H1 (cell line): Measurements from ENCODE around the gene TPBG. TPM values are rescaled to one million over a fixed set of nuclear protein-coding genes. Genes with fewer than 3 reads are reported as not detected.

Experiments
- CTCF ChIA-PET: fragments of 300-600 bp; sonication (Branson Sonifier 250); formaldehyde crosslinking; loops from one replicate; lab custom pipeline; 2021; ENCODE audit not compliant: partially characterized antibody; lab: Charles Lee
- POLR2A ChIA-PET: fragments of 300-600 bp; sonication (Branson Sonifier 250); formaldehyde crosslinking; loops from one replicate; lab custom pipeline; 2021; ENCODE audit warnings: inconsistent platforms; ENCODE audit not compliant: partially characterized antibody; lab: Charles Lee
- DNase-seq, 2 experiments: peaks; one replicate each; pipeline versions ENCODE4 v3.0.0 to v3.0.0-alpha.2; 2010 to 2022; ENCODE audit warnings: low spot score in 2 of 2, low read depth in 1 of 2, mixed read lengths in 1 of 2
- FAIRE-seq: peaks from 2 replicates; lab custom pipeline; 2011; peaks lifted over from hg19 to GRCh38; lab: Jason Lieb, UNC
- H2AFZ ChIP-seq: 2 replicates; pipeline ENCODE4 v1.8.1; 2012; ENCODE audit warnings: low read length, inconsistent platforms
- H2AK5ac ChIP-seq: 2 replicates; pipeline ENCODE4 v1.6.1; 2013; ENCODE audit warnings: low read depth, low read length
- H2BK120ac ChIP-seq: replicated peaks from 2 replicates; pipeline ENCODE3; 2013; ENCODE audit warnings: low read depth, low read length, inconsistent platforms
- H2BK12ac ChIP-seq: 2 replicates; pipeline ENCODE4 v1.6.1; 2013; ENCODE audit warnings: low read depth, low read length
- H2BK15ac ChIP-seq: 2 replicates; pipeline ENCODE4 v1.6.1; 2013; ENCODE audit warnings: low read length
- H2BK20ac ChIP-seq: 2 replicates; pipeline ENCODE4 v1.6.1; 2013; ENCODE audit warnings: low read length
- H2BK5ac ChIP-seq: 2 replicates; pipeline ENCODE4 v1.6.1; 2013; ENCODE audit warnings: low read depth, low read length
- H3K14ac ChIP-seq: 2 replicates; pipeline ENCODE4 v1.6.1; 2013; ENCODE audit warnings: inconsistent platforms; ENCODE audit not compliant: insufficient read length
- H3K18ac ChIP-seq: 2 replicates; pipeline ENCODE4 v1.6.1; 2013; ENCODE audit warnings: low read length; ENCODE audit errors: extremely low read depth
- H3K23ac ChIP-seq: 2 replicates; pipeline ENCODE4 v1.6.1; 2013; ENCODE audit warnings: inconsistent platforms; ENCODE audit not compliant: insufficient read length
- H3K23me2 ChIP-seq: 2 replicates; pipeline ENCODE4 v1.6.1; 2013; ENCODE audit warnings: low read depth, low read length
- H3K27ac ChIP-seq: 2 replicates; pipeline ENCODE4 v1.6.1; 2011; ENCODE audit warnings: low read depth, low read length, inconsistent platforms
- H3K27me3 ChIP-seq, 4 experiments: replicated peaks in 1 of 4; 1 replicate in 1 of 4; 2 replicates in 3 of 4; pipeline versions ENCODE4 v1.6.1 to v1.8.1; 2011 to 2013; ENCODE audit warnings: low read length in 3 of 4, mild to moderate bottlenecking in 3 of 4, inconsistent platforms in 2 of 4, mixed read lengths in 2 of 4, moderate library complexity in 1 of 4; ENCODE audit not compliant: control insufficient read depth in 3 of 4, insufficient read depth in 3 of 4; ENCODE audit errors: extremely low read depth in 1 of 4
- H3K36me3 ChIP-seq, 4 experiments: 2 replicates each; pipeline versions ENCODE4 v1.6.1 to v1.8.1; 2011 to 2013; ENCODE audit warnings: mild to moderate bottlenecking in 4 of 4, low read length in 3 of 4, moderate library complexity in 2 of 4, control low read depth in 1 of 4, inconsistent platforms in 1 of 4; ENCODE audit not compliant: insufficient read depth in 4 of 4, control insufficient read depth in 2 of 4
- H3K4ac ChIP-seq: replicated peaks from 2 replicates; pipeline ENCODE3; 2013; ENCODE audit warnings: low read length, low read depth, mixed read lengths, inconsistent platforms; ENCODE audit not compliant: insufficient read length
- H3K4me1 ChIP-seq, 4 experiments: replicated peaks in 1 of 4; 1 replicate in 1 of 4; 2 replicates in 3 of 4; pipeline versions ENCODE4 v1.6.1 to v1.8.1; 2011 to 2013; ENCODE audit warnings: low read length in 3 of 4, inconsistent platforms in 2 of 4, mixed read lengths in 1 of 4; ENCODE audit not compliant: insufficient read depth in 4 of 4, control insufficient read depth in 3 of 4
- H3K4me2 ChIP-seq, 2 experiments: 2 replicates each; pipeline versions ENCODE4 v1.6.1 to v1.8.1; 2011 to 2013; ENCODE audit warnings: low read depth in 2 of 2, low read length in 2 of 2, control low read depth in 1 of 2, inconsistent platforms in 1 of 2, mild to moderate bottlenecking in 1 of 2; ENCODE audit not compliant: insufficient read depth in 1 of 2
- H3K4me3 ChIP-seq, 4 experiments: fragments of 200-600, 300-600 bp in 1 of 4; sonication (generic), shearing (Covaris generic), sonication (Bioruptor Twin) in 1 of 4; 2 replicates each; pipeline versions ENCODE4 v1.5.1 to v1.8.1; 2011 to 2016; ENCODE audit warnings: low read length in 4 of 4, low read depth in 3 of 4, control low read depth in 2 of 4, inconsistent platforms in 2 of 4, mild to moderate bottlenecking in 2 of 4, mixed read lengths in 1 of 4, moderate library complexity in 1 of 4; ENCODE audit not compliant: insufficient read depth in 2 of 4; ENCODE audit errors: extremely low read depth in 1 of 4
- H3K56ac ChIP-seq: replicated peaks from 2 replicates; pipeline ENCODE3; 2013; ENCODE audit warnings: low read depth, mild to moderate bottlenecking, mixed read lengths, low read length, inconsistent platforms; ENCODE audit not compliant: insufficient read length
- H3K79me1 ChIP-seq: 2 replicates; pipeline ENCODE4 v1.6.1; 2013; ENCODE audit warnings: low read depth, low read length, control low read depth
- H3K79me2 ChIP-seq, 2 experiments: 2 replicates each; pipeline versions ENCODE4 v1.6.1 to v1.8.1; 2012 to 2013; ENCODE audit warnings: low read length in 2 of 2, mild to moderate bottlenecking in 2 of 2, inconsistent platforms in 1 of 2; ENCODE audit not compliant: insufficient read depth in 2 of 2, control insufficient read depth in 1 of 2
- H3K9ac ChIP-seq, 4 experiments: replicated peaks in 1 of 4; 1 replicate in 1 of 4; 2 replicates in 3 of 4; pipeline versions ENCODE4 v1.6.1 to v1.8.1; 2011 to 2013; ENCODE audit warnings: low read depth in 3 of 4, low read length in 3 of 4, control low read depth in 2 of 4, mild to moderate bottlenecking in 2 of 4, moderate library complexity in 2 of 4, inconsistent platforms in 1 of 4; ENCODE audit errors: extremely low read depth in 1 of 4
- H3K9me3 ChIP-seq, 2 experiments: 2 replicates each; pipeline versions ENCODE4 v1.6.1 to v1.8.1; 2012 to 2013; ENCODE audit warnings: mild to moderate bottlenecking in 2 of 2, moderate library complexity in 2 of 2, control low read depth in 1 of 2, inconsistent platforms in 1 of 2, low read depth in 1 of 2, low read length in 1 of 2, mixed read lengths in 1 of 2; ENCODE audit not compliant: insufficient read depth in 2 of 2
- H4K20me1 ChIP-seq, 2 experiments: replicated peaks in 1 of 2; 2 replicates each; pipeline versions ENCODE3 to v1.8.1; 2011 to 2013; ENCODE audit warnings: inconsistent platforms in 2 of 2, low read length in 2 of 2, mild to moderate bottlenecking in 1 of 2; ENCODE audit not compliant: insufficient read depth in 2 of 2, control insufficient read depth in 1 of 2
- H4K5ac ChIP-seq: 2 replicates; pipeline ENCODE4 v1.6.1; 2013; ENCODE audit warnings: low read length, low read depth, mixed read lengths, inconsistent platforms; ENCODE audit not compliant: insufficient read length
- H4K8ac ChIP-seq: 2 replicates; pipeline ENCODE4 v1.8.0; 2013; ENCODE audit warnings: mild to moderate bottlenecking, moderate library complexity, low read length, inconsistent platforms; ENCODE audit not compliant: insufficient read depth; ENCODE audit errors: extremely low read depth
- H4K91ac ChIP-seq: replicated peaks from 2 replicates; pipeline ENCODE3; 2013; ENCODE audit warnings: low read length, mixed read lengths, inconsistent platforms; ENCODE audit not compliant: insufficient read length
- ATF3 ChIP-seq: IDR thresholded peaks from 2 replicates; pipeline ENCODE4 v1.6.1; 2011; ENCODE audit warnings: low read depth, mild to moderate bottlenecking, low read length; ENCODE audit not compliant: insufficient read depth
- CBX5 ChIP-seq: fragments of 300-800, 300-1000 bp; sonication (generic); IDR thresholded peaks from 2 replicates; pipeline ENCODE4 v1.7.1; 2016; ENCODE audit warnings: antibody characterized with exemption, low read length, low read depth
- CHD2 ChIP-seq: IDR thresholded peaks from 2 replicates; pipeline ENCODE4 v1.6.1; 2012; ENCODE audit warnings: low read length, improper control_type of control experiment
- E2F6 ChIP-seq: IDR thresholded peaks from 2 replicates; pipeline ENCODE4 v1.6.1; 2012; ENCODE audit warnings: inconsistent platforms
- FOSL1 ChIP-seq: IDR thresholded peaks from 2 replicates; pipeline ENCODE4 v1.6.1; 2011; ENCODE audit warnings: mild to moderate bottlenecking, low read depth, low read length, moderate library complexity; ENCODE audit not compliant: insufficient read depth
- GABPA ChIP-seq: IDR thresholded peaks from 2 replicates; pipeline ENCODE4 v1.6.1; 2011; ENCODE audit warnings: mild to moderate bottlenecking, low read length, moderate library complexity, borderline replicate concordance; ENCODE audit not compliant: insufficient read depth
- HDAC6 ChIP-seq: IDR thresholded peaks from one replicate; pipeline ENCODE4 v1.7.1; 2012; ENCODE audit warnings: low read depth, mild to moderate bottlenecking, inconsistent platforms, low read length, moderate library complexity
- NRF1 ChIP-seq: IDR thresholded peaks from 2 replicates; pipeline ENCODE4 v1.6.1; 2011; ENCODE audit warnings: mild to moderate bottlenecking, low read depth, low read length, improper control_type of control experiment
- POU5F1 ChIP-seq: IDR thresholded peaks from 2 replicates; pipeline ENCODE4 v1.6.1; 2011; ENCODE audit warnings: low read depth, mild to moderate bottlenecking, low read length, moderate library complexity
- RXRA ChIP-seq: IDR thresholded peaks from 2 replicates; pipeline ENCODE4 v1.6.1; 2011; ENCODE audit warnings: low read depth, mild to moderate bottlenecking, low read length, moderate library complexity; ENCODE audit not compliant: insufficient read depth
- SAP30 ChIP-seq: fragments of 300-600 bp; sonication (generic); IDR thresholded peaks from 2 replicates; pipeline ENCODE4 v1.7.1; 2012; ENCODE audit warnings: low read length, moderate library complexity, mild to moderate bottlenecking, inconsistent platforms; ENCODE audit not compliant: insufficient read depth, insufficient replicate concordance
- SIN3A ChIP-seq, 2 experiments: IDR thresholded peaks in 1 of 2; conservative IDR thresholded peaks in 1 of 2; 2 replicates each; pipeline ENCODE4 v1.6.1; 2011 to 2012; ENCODE audit warnings: low read length in 2 of 2, improper control_type of control experiment in 1 of 2, low read depth in 1 of 2, mild to moderate bottlenecking in 1 of 2
- SIRT6 ChIP-seq: IDR thresholded peaks from one replicate; pipeline ENCODE4 v1.7.1; 2012; ENCODE audit warnings: low read length, inconsistent platforms
- SP2 ChIP-seq: IDR thresholded peaks from 2 replicates; pipeline ENCODE4 v1.6.1; 2012; ENCODE audit warnings: mild to moderate bottlenecking, low read length, inconsistent platforms
- WGBS, 2 experiments: shearing (Covaris generic) in 1 of 2; methylation state at CpG; one replicate each; pipeline versions ENCODE4 v1.1.6 to v1.1.7; 2013 to 2015; ENCODE audit warnings: low lambda C conversion rate in 2 of 2, mixed read lengths in 2 of 2, inconsistent platforms in 1 of 2, low coverage in 1 of 2, missing lambda C conversion rate in 1 of 2; ENCODE audit not compliant: insufficient replicate concordance in 2 of 2, insufficient coverage in 1 of 2, insufficient read length in 1 of 2; ENCODE audit errors: extremely low coverage in 1 of 2, missing lambda C conversion rate in 1 of 2; 5-methylcytosine and 5-hydroxymethylcytosine counted together
- polyA plus RNA-seq, 7 experiments: library from polyadenylated mRNA; depleted of rRNA in 3 of 7; stranded (reverse) in 5 of 7; unstranded in 2 of 7; fragments of >200 nt in 5 of 7; fragments of 200-250 nt in 2 of 7; gene quantifications; 1 replicate in 5 of 7; 2 replicates in 1 of 7; 4 replicates in 1 of 7; pipeline versions ENCODE4 v1.2.1 to v1.2.3, GENCODE V29; 2011 to 2013; ENCODE audit warnings: missing spikeins in 2 of 7, mixed read lengths in 2 of 7
- total RNA-seq: library from RNA; stranded (reverse); fragmentation: NEBNext Ultra II Directional; extraction: Animal tissue kit (Norgen Biotek cat#: 25700); gene quantifications from 2 replicates; pipeline ENCODE4 v1.2.1, GENCODE V29; 2021

Gene TPBG
- total and polyA plus RNA-seq, 2 of the 8 experiments (the other 6 are each of a cell fraction or from before 2014, with no cell fraction given) = 28.4 to 33.6 TPM

- H3K9ac ChIP-seq = no peak overlapping the region
- H4K91ac ChIP-seq = no peak overlapping the region
- H3K4me1 ChIP-seq = no peaks in the 10 kb centered on the region
- H3K79me1 ChIP-seq = no peaks in the 10 kb centered on the region
- H3K4me2 ChIP-seq = no peak overlapping the region
- DNase-seq = no peak
- H3K23ac ChIP-seq = no peak overlapping the region
- no peak overlapping the region for H2BK5ac ChIP-seq
- no peak overlapping the region for H2BK20ac ChIP-seq
- ChIA-PET CTCF (no interaction called here), POLR2A (no interaction called here)
- H3K9me3 ChIP-seq = no peaks in the 10 kb centered on the region
- no peaks in the 10 kb centered on the region for H3K23me2 ChIP-seq
- H4K20me1 ChIP-seq = no peaks in the 10 kb centered on the region
- no peak overlapping the region for H2BK120ac ChIP-seq
- H4K5ac ChIP-seq = no peak overlapping the region
- no peak overlapping the region for H2BK15ac ChIP-seq
- no peak overlapping the region for H3K27ac ChIP-seq
- H3K27me3 ChIP-seq = no peaks in the 10 kb centered on the region
- H3K14ac ChIP-seq = no peak overlapping the region
- no peaks in the 10 kb centered on the region for H3K79me2 ChIP-seq
- no peak overlapping the region for H2BK12ac ChIP-seq
- no peak overlapping the region for H4K8ac ChIP-seq
- no peak overlapping the region for H3K4me3 ChIP-seq
- no peak overlapping the region for H3K4ac ChIP-seq
- H2AK5ac ChIP-seq = no peak overlapping the region
- H3K56ac ChIP-seq = no peak overlapping the region
- H2AFZ ChIP-seq = no peak overlapping the region
- no peak overlapping the region for H3K18ac ChIP-seq
- WGBS, 2 experiments = 96% methylated on average over 2 of the region's 2 CpGs; no CpG with 5 or more reads in 1 of the 2 experiments
- H3K36me3 ChIP-seq = no peaks in the 10 kb centered on the region
- no peak for FAIRE-seq
- TF ChIP-seq POU5F1 (no peak), HDAC6 (no peak), SIRT6 (no peak), RXRA (no peak), E2F6 (no peak), CHD2 (no peak), FOSL1 (no peak), SAP30 (no peak), SIN3A (conservative IDR thresholded peaks at IDR 0.05 in 1 of 2, IDR thresholded peaks at IDR 0.05 in 1 of 2; ENCODE audit: low read depth in 1 of 2, low read length in 2 of 2) (no peak), NRF1 (no peak), CBX5 (no peak), GABPA (no peak), ATF3 (no peak), SP2 (no peak)
Measured at GRCh38 chr6:82353848-82354247, 9.8 kb upstream of the TPBG start.
